Retinal pigment epithelial cell (primary cell): ENCODE measurements around the gene SBK2.

ENCODE experiments used
- DNase-seq: peaks from one replicate; pipeline ENCODE4 v3.0.0-alpha.2; 2010; ENCODE audit warnings: low read depth
- H3K4me3 ChIP-seq: 2 replicates; pipeline ENCODE4 v1.5.1; 2011; ENCODE audit warnings: mild to moderate bottlenecking, low read length, control low read depth, moderate library complexity
- TF ChIP-seq, protein P1 (sequence below): conservative IDR thresholded peaks from 2 replicates; pipeline ENCODE4 v1.5.1; 2011; ENCODE audit warnings: low read depth, low read length, control low read depth, inconsistent platforms

Gene SBK2

DNA sequence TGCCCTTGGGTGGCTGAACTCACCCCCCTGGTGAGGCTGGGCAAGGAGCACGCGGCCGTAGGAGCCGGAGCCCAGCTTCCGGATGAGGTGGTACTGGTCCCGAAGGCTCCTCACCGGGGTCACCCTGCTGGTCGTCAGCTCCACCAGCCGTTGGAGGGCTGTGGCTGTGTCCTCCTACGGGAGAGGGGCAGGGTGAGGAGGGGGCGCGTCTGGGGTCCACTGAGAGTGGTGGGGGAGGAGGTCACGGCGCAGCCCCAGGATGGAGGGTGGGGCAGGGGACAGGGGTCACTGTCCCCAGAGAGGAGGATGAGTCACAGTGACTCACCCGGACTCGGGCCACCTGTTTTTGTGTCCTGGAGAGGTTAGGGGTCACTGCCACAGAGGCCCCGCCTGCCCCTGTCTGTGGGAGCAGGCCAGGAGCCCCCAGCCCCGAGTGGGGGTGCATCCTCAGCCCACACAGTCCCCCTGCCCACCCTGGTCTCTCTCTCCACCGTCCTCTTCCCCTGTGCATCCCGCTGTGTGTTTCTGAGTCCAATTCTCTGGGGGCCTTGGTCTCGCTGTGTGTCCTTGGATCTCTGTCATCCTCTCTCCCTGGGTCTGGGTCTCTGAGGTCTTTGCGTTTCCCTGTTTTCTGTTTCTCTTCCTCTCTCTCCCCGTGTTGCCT, 8.0 kb upstream of the SBK2 start:
- TF ChIP-seq, protein P1, sequence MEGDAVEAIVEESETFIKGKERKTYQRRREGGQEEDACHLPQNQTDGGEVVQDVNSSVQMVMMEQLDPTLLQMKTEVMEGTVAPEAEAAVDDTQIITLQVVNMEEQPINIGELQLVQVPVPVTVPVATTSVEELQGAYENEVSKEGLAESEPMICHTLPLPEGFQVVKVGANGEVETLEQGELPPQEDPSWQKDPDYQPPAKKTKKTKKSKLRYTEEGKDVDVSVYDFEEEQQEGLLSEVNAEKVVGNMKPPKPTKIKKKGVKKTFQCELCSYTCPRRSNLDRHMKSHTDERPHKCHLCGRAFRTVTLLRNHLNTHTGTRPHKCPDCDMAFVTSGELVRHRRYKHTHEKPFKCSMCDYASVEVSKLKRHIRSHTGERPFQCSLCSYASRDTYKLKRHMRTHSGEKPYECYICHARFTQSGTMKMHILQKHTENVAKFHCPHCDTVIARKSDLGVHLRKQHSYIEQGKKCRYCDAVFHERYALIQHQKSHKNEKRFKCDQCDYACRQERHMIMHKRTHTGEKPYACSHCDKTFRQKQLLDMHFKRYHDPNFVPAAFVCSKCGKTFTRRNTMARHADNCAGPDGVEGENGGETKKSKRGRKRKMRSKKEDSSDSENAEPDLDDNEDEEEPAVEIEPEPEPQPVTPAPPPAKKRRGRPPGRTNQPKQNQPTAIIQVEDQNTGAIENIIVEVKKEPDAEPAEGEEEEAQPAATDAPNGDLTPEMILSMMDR: no peak
- DNase-seq: no peak

DNA sequence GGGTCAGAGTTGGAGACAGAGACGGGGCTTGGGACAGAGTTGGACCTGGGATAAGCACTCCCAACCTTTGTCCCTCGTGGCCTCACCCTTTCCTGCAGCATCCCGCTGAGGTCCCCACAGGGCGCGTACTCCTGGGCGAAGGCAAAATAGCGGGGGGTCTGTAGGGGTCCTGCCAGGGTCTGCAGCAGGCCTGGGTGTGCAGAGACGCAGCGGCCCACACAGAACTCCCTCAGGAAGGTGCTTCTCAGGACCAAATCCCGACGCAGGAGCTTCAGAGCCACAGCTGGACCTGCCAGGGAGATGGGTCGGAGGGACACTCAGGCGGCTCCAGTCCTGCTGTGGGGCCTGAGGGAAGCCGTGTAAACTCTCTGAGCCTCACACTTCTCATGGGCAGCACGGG, 7.1 kb upstream of the SBK2 start:
- DNase-seq: no peak
- TF ChIP-seq, protein P1: no peak
- no peak overlapping the region for H3K4me3 ChIP-seq

More for the DNA sequence above, 8.0 kb upstream of the SBK2 start:
- H3K4me3 ChIP-seq: no peak overlapping the region

DNA sequence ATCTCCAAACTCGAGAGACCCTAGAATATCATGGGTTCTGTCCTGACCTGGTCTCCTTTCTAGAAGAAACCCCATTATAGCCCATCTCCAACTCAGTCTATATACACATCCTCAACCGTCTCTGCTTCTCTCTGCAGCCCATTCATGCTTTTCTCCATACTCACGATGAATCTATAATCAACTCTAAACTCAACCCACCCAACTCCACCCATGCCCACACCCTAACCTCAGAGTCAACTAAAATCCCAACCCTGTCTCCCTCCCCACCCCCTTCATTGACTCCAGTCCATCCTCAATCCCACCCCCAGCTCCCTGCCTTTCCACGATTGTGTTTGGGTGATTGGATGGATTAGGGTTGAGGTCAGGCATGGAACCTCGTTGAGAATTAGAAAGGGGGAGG, 6.6 kb upstream of the SBK2 start:
- TF ChIP-seq, protein P1: no peak
- DNase-seq: no peak
- no peak overlapping the region for H3K4me3 ChIP-seq

DNA sequence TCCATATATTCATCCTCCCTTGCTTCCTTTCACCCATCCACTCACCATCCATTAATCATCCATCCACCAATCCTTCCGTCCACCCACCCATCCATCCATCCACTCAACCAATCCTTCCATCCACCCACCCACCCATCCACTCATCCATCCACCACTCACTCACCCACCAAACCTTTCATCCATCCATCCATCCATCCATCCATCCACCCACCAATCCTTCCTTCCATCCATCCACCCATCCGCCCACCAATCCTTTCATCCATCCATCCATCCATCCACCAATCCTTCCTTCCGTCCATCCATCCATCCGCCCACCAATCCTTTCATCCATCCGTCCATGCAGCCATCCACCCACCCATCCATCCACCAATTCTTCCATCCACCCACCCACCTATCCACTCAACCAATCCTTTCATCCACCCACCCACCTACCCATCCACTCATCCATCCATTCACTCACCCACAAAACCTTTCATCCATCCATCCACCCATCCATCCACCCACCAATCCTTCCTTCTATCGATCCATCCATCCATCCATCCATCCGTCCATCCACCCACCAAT, 5.4 kb upstream of the SBK2 start:
- no peak for DNase-seq
- TF ChIP-seq, protein P1: no peak
- H3K4me3 ChIP-seq: no peak overlapping the region

DNA sequence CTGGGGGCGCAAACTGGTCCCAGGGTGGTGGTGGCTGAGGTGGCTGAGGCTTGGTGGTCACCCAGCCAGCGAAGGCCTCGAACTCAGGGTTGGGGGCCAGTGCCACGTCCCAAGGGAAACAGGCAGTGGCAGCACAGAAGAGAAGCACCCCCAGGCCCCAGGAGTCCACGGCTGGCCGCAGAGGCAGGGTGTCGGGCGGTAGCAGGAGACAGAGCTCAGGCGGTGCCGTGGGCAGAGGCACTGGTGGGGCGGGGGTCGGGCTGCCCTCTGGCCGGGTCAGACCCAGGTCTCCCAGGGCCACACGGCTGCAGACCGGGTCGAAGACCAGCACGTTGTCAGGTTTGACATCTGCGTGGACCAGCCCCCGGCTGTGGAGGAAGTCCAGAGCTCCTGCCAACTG, 4.2 kb upstream of the SBK2 start:
- TF ChIP-seq, protein P1: no peak
- no peak for DNase-seq
- H3K4me3 ChIP-seq: no peak overlapping the region

DNA sequence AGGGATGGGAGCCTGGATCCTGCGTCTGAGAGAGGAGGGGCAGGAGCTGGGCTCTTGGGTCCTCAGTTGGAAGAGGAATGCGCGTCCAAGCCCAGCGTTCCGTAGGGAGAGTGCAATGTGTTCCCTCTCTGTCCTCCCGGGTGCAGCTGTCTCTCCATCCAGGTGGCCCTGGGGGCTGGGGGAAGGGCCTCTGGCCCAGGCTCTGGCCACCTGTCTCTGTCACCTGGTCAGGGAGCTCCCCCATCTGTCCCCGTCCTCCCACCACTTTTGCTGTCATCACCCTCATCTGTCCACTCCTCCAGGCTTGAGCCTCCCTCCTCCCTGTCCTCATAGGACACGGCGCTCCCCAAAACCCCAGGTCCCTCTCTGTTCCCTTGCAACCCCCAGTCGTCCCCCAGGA, 3.7 kb upstream of the SBK2 start:
- no peak overlapping the region for H3K4me3 ChIP-seq
- no peak for DNase-seq
- TF ChIP-seq, protein P1: no peak
